Neural cell (in vitro differentiated cells): ENCODE results near the gene RBMXL3. TPM values are rescaled to one million over a fixed set of nuclear protein-coding genes. Genes with fewer than 3 reads are reported as not detected.
"Not testable (repeated sequence)": the region's sequence is repeated elsewhere in the genome, so short reads cannot be mapped to it uniquely, and the experiment has no call there.

Experiments used
- H2AFZ ChIP-seq: fragments of 200-600, 300-800 bp; sonication (generic), shearing (Covaris generic); 2 replicates; pipeline ENCODE4 v1.6.0; 2014; ENCODE audit warnings: low read depth, mild to moderate bottlenecking, antibody characterized with exemption, low read length, moderate library complexity
- H3F3A ChIP-seq: fragments of 200-600 bp; shearing (Covaris generic); 2 replicates; pipeline ENCODE4 v1.6.1; 2016; ENCODE audit warnings: mild to moderate bottlenecking, moderate library complexity, mixed read lengths, antibody characterized with exemption, low read length; ENCODE audit not compliant: insufficient read depth, poor library complexity, severe bottlenecking
- H3K27ac ChIP-seq: fragments of 200-600, 300-800 bp; sonication (generic), shearing (Covaris generic); 2 replicates; pipeline ENCODE4 v1.5.1; 2014; ENCODE audit warnings: mild to moderate bottlenecking, low read length, moderate library complexity
- H3K27me3 ChIP-seq: fragments of 300-800, 200-600 bp; sonication (generic), shearing (Covaris generic); 2 replicates; pipeline ENCODE4 v1.6.0; 2014; ENCODE audit warnings: mild to moderate bottlenecking, low read depth, low read length, moderate library complexity; ENCODE audit not compliant: insufficient read depth
- H3K36me3 ChIP-seq: fragments of 300-800, 200-600 bp; sonication (generic), shearing (Covaris generic); 2 replicates; pipeline ENCODE4 v1.5.1; 2014; ENCODE audit warnings: mild to moderate bottlenecking, antibody characterized with exemption, low read length, moderate library complexity; ENCODE audit not compliant: insufficient read depth
- H3K4me2 ChIP-seq: fragments of 300-800, 200-600 bp; sonication (generic), shearing (Covaris generic); 2 replicates; pipeline ENCODE4 v1.6.0; 2014; ENCODE audit warnings: mild to moderate bottlenecking, low read length
- H3K4me3 ChIP-seq: fragments of 300-800, 200-600 bp; sonication (generic), shearing (Covaris generic); 2 replicates; pipeline ENCODE4 v1.5.1; 2014; ENCODE audit warnings: mild to moderate bottlenecking, low read length, moderate library complexity
- H3K79me2 ChIP-seq: fragments of 200-600 bp; shearing (Covaris generic); replicated peaks from 2 replicates; pipeline ENCODE4 v1.6.0; 2014; ENCODE audit warnings: mild to moderate bottlenecking, low read length, moderate library complexity; ENCODE audit not compliant: insufficient read depth
- H3K9ac ChIP-seq: fragments of 300-800, 200-600 bp; sonication (generic), shearing (Covaris generic); 2 replicates; pipeline ENCODE4 v1.6.1; 2016; ENCODE audit warnings: mild to moderate bottlenecking, low read length, mixed read lengths
- H3K9me2 ChIP-seq: fragments of 200-600 bp; shearing (Covaris generic); 2 replicates; pipeline ENCODE4 v1.6.1; 2016; ENCODE audit warnings: mild to moderate bottlenecking, low read length, mixed read lengths; ENCODE audit not compliant: insufficient read depth
- H3K9me3 ChIP-seq: fragments of 200-600, 300-800 bp; sonication (generic), shearing (Covaris generic); 2 replicates; pipeline ENCODE4 v1.6.1; 2016; ENCODE audit warnings: mild to moderate bottlenecking, mixed run types, low read length, moderate library complexity, mixed read lengths
- H4K20me1 ChIP-seq: fragments of 200-600 bp; shearing (Covaris generic); 2 replicates; pipeline ENCODE4 v1.6.1; 2016; ENCODE audit warnings: mild to moderate bottlenecking, mixed run types; ENCODE audit not compliant: insufficient read depth
- EP300 ChIP-seq: fragments of 450-650 bp; conservative IDR thresholded peaks from 2 replicates; pipeline ENCODE4 v1.6.1; 2014; ENCODE audit warnings: antibody characterized with exemption, mild to moderate bottlenecking, moderate library complexity; ENCODE audit not compliant: poor library complexity, severe bottlenecking
- EZH2 ChIP-seq: fragments of 200-600, 300-800 bp; shearing (Covaris generic), sonication (generic); IDR thresholded peaks from 2 replicates; pipeline ENCODE4 v1.6.1; 2014; ENCODE audit warnings: antibody characterized with exemption, low read length, borderline replicate concordance, mild to moderate bottlenecking; ENCODE audit not compliant: insufficient read depth, poor library complexity, severe bottlenecking
- MXI1 ChIP-seq: fragments of 450-650 bp; conservative IDR thresholded peaks from 2 replicates; pipeline ENCODE4 v1.6.1; 2014; ENCODE audit warnings: antibody characterized with exemption, mild to moderate bottlenecking; ENCODE audit not compliant: poor library complexity, severe bottlenecking
- POLR2AphosphoS5 ChIP-seq: IDR thresholded peaks from 2 replicates; pipeline ENCODE4 v1.6.1; 2012
- RAD21 ChIP-seq: fragments of 450-650 bp; conservative IDR thresholded peaks from 2 replicates; pipeline ENCODE4 v1.6.1; 2014; ENCODE audit warnings: antibody characterized with exemption, mild to moderate bottlenecking, moderate library complexity
- SMC3 ChIP-seq: fragments of 450-650 bp; conservative IDR thresholded peaks from 2 replicates; pipeline ENCODE4 v1.6.1; 2014; ENCODE audit warnings: antibody characterized with exemption, mild to moderate bottlenecking, moderate library complexity; ENCODE audit not compliant: poor library complexity
- TAF1 ChIP-seq: IDR thresholded peaks from 2 replicates; pipeline ENCODE4 v1.6.1; 2012; ENCODE audit warnings: low read depth
- polyA plus RNA-seq: library from polyadenylated mRNA; depleted of rRNA; stranded (reverse); fragments of >200 nt; gene quantifications from 2 replicates; pipeline ENCODE4 v1.2.3, GENCODE V29; 2014
- TF ChIP-seq, protein P1 (sequence below): fragments of 450-650 bp; IDR thresholded peaks from 2 replicates; pipeline ENCODE4 v1.5.1; 2014; ENCODE audit warnings: antibody characterized with exemption, mild to moderate bottlenecking, moderate library complexity; ENCODE audit not compliant: poor library complexity, severe bottlenecking
- TF ChIP-seq, protein P2 (sequence below): IDR thresholded peaks from 2 replicates; pipeline ENCODE4 v1.6.1; 2012; ENCODE audit warnings: borderline replicate concordance

The RBMXL3 gene
- polyA plus RNA-seq, 1 donor from 2014 or later = not detected

DNA sequence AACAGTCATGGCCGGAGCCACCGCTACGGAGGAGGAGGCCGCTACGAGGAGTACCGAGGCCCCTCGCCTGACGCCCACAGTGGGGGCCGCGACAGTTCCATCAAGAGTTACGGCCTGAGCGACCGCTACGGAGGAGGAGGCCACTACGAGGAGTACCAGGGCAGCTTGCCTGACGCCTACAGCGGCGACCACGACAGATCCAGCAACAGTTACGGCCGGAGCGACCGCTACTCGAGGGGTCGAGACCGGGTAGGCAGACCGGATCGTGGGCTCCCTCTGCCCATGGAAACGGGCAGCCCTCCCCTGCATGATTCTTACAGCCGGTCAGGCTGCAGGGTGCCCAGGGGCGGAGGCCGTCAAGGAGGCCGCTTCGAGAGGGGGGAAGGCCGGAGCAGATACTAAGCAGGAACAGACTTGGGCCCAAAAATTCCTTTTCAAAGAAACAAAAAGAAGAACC is 3.1 kb downstream of the RBMXL3 start:
- peaks cover 8% of the 10 kb centered on the region for H3K79me2 ChIP-seq
- no peak overlapping the region for H3K4me3 ChIP-seq
- H2AFZ ChIP-seq = no peak overlapping the region
- TF ChIP-seq POLR2AphosphoS5 (no peak), SMC3 (no peak), TAF1 (no peak), MXI1 (no peak), EP300 (no peak), RAD21 (no peak), EZH2 (no peak)
- TF ChIP-seq, protein P1, sequence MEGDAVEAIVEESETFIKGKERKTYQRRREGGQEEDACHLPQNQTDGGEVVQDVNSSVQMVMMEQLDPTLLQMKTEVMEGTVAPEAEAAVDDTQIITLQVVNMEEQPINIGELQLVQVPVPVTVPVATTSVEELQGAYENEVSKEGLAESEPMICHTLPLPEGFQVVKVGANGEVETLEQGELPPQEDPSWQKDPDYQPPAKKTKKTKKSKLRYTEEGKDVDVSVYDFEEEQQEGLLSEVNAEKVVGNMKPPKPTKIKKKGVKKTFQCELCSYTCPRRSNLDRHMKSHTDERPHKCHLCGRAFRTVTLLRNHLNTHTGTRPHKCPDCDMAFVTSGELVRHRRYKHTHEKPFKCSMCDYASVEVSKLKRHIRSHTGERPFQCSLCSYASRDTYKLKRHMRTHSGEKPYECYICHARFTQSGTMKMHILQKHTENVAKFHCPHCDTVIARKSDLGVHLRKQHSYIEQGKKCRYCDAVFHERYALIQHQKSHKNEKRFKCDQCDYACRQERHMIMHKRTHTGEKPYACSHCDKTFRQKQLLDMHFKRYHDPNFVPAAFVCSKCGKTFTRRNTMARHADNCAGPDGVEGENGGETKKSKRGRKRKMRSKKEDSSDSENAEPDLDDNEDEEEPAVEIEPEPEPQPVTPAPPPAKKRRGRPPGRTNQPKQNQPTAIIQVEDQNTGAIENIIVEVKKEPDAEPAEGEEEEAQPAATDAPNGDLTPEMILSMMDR = no peak
- TF ChIP-seq, protein P2, sequence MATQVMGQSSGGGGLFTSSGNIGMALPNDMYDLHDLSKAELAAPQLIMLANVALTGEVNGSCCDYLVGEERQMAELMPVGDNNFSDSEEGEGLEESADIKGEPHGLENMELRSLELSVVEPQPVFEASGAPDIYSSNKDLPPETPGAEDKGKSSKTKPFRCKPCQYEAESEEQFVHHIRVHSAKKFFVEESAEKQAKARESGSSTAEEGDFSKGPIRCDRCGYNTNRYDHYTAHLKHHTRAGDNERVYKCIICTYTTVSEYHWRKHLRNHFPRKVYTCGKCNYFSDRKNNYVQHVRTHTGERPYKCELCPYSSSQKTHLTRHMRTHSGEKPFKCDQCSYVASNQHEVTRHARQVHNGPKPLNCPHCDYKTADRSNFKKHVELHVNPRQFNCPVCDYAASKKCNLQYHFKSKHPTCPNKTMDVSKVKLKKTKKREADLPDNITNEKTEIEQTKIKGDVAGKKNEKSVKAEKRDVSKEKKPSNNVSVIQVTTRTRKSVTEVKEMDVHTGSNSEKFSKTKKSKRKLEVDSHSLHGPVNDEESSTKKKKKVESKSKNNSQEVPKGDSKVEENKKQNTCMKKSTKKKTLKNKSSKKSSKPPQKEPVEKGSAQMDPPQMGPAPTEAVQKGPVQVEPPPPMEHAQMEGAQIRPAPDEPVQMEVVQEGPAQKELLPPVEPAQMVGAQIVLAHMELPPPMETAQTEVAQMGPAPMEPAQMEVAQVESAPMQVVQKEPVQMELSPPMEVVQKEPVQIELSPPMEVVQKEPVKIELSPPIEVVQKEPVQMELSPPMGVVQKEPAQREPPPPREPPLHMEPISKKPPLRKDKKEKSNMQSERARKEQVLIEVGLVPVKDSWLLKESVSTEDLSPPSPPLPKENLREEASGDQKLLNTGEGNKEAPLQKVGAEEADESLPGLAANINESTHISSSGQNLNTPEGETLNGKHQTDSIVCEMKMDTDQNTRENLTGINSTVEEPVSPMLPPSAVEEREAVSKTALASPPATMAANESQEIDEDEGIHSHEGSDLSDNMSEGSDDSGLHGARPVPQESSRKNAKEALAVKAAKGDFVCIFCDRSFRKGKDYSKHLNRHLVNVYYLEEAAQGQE = no peak
- no peak overlapping the region for H3K27ac ChIP-seq
- H3K27me3 ChIP-seq = no peaks in the 10 kb centered on the region
- no peak overlapping the region for H3K9ac ChIP-seq
- no peaks in the 10 kb centered on the region for H3K9me2 ChIP-seq
- no peaks in the 10 kb centered on the region for H3F3A ChIP-seq
- H3K4me2 ChIP-seq = no peak overlapping the region
- H3K36me3 ChIP-seq = no peaks in the 10 kb centered on the region
- H4K20me1 ChIP-seq = no peaks in the 10 kb centered on the region
- H3K9me3 ChIP-seq = no peaks in the 10 kb centered on the region

DNA sequence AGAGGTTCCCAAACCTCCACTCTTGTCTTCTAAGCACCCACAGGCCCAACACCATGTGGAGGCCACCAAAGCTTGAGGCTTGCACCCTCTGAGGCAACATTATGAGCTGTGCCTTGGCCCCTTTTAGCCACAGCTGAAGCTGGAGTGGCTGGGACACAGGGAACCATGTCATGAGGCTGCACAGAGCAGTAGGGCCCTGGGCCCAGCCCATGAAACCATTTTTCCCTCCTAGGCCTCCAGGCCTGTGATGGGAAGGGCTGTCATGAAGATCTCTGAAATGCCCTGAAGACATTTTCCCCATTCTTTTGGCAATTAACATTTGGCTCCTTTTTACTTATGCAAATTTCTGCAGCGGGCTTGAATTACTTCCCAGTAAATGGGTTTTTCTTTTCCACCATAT is 14.8 kb downstream of the RBMXL3 start:
- H3K79me2 ChIP-seq = peaks cover 14% of the 10 kb centered on the region

DNA sequence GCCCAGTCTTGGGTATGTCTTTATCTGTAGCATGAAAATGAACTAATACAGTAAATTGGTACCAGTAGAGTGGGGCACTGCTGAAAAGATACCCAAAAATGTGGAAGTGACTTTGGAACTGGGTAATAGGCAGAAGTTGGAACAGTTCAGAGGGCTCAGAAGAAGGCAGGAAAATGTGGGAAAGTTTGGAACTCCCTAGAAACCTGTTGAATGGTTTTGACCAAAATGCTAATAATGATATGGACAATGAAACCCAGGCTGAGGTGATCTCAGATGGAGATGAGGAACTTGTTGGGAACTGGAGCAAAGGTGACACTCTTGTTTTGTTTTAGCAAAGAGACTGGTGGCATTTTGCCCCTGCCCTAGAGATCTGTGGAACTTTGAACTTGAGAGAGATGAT is 20.3 kb downstream of the RBMXL3 start:
- not testable (repeated sequence) for H2AFZ ChIP-seq, H3K27ac ChIP-seq, H3K4me2 ChIP-seq, H3K27me3 ChIP-seq, H3K4me3 ChIP-seq, H3K9ac ChIP-seq, H4K20me1 ChIP-seq, H3F3A ChIP-seq, H3K9me2 ChIP-seq, H3K9me3 ChIP-seq, H3K36me3 ChIP-seq, H3K79me2 ChIP-seq

More for the DNA sequence above, 14.8 kb downstream of the RBMXL3 start:
- Histone ChIP-seq H3K27ac (no peak overlapping the region), H3K4me3 (no peak overlapping the region), H2AFZ (no peak overlapping the region), H3K9me2 (no peaks in the 10 kb centered on the region), H3K36me3 (no peaks in the 10 kb centered on the region), H3K9ac (no peak overlapping the region), H3F3A (no peaks in the 10 kb centered on the region), H3K27me3 (no peaks in the 10 kb centered on the region), H4K20me1 (no peaks in the 10 kb centered on the region), H3K9me3 (no peaks in the 10 kb centered on the region), H3K4me2 (no peak overlapping the region)
- TF ChIP-seq POLR2AphosphoS5 = no peak
- TF ChIP-seq, protein P2 = no peak
